GM21737 (cell line): ENCODE results near the gene CNST.
"Not testable (repeated sequence)": the region's sequence is repeated elsewhere in the genome, so short reads cannot be mapped to it uniquely, and the experiment has no call there.

ENCODE experiments used
- ATAC-seq: cut with Tn5 transposase; IDR thresholded peaks from one replicate; pipeline ENCODE4 v1.9.1; 2021; ENCODE audit warnings: mild to moderate bottlenecking, moderate library complexity; ENCODE audit not compliant: unreplicated experiment

CNST gene

GRCh38 chr1:246554201-246554600 lies 12.1 kb upstream of the CNST start:
- ATAC-seq = no peak

GRCh38 chr1:246558041-246558440 lies 8.2 kb upstream of the CNST start:
- ATAC-seq = no peak

DNA sequence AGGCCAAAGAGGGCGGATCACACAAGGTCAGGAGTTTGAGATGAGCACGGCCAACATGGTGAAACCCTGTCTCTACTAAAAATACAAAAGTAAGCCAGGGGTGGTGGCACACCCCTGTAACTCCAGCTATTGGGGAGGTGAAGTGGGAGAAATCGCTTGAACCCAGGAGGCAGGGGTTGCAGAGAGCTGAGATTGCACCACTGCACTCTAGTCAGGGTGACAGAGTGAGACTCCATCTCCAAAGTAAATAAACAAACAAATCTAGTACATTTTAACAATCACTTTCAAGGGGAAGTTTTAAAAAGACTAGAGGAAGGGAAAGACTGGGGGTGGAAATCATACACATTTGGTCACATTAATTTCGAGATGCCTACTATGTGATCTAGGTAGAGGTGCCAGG lies 6.9 kb upstream of the CNST start:
- ATAC-seq = no peak

GRCh38 chr1:246560833-246561232 lies 5.4 kb upstream of the CNST start:
- ATAC-seq = not testable (repeated sequence)

DNA sequence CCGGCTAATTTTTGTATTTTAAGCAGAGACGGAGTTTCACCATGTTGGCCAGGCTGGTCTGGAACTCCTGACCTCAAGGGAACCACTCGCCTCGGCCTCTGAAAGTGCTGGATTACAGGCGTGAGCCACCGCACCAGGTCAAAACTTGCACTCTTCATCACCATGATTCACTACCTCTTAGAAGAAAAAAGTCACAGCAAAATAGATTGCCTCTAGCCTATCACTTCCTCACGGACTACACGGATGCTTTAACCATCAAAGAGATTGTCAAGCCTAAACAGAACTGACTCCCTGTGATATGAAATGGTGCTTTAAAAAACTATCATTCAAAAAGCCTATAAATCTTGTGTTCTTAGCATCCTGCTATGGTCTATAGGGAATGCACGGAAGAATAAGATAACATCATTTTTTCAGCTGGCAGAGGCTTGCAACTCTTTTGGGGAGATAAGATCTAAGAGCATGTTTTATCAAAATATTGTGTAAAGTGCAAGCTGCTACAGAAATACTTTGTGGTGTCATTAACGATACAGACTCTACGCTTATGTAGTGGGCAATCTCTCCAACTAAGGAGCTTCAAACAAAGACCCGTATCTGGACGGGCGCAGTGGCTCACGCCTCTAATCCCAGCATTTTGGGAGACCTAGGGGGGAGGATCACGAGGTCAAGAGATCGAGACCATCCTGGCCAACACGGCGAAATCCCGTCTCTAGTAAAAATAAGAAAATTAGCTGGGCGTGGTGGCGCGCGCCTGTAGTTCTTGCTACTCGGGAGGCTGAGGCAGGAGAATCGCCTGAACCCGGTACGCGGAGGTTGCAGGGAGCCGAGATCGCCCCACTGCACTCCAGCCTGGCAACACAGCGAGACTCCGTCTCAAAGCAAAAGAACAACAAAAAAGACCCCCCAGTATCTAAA lies 1.2 kb upstream of the CNST start:
- no peak for ATAC-seq

DNA sequence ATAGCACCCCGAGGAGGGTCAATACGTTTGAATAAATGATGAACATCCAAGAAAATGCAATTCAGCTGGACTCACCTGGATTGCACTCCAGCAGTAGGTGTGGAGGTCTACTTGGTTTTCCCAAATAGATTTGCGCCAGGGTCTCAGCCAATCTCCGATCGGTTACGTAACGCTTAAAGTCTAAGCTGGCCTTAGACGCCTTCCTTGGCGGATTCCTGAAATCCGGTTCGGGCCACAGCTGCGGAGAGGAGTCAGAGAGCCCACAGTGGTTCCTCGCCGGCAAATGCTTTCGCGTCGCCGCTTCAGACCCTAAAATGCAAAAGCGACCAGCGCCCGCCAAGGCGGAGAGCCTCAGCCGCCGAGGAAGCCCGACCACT lies 517 bp upstream of the CNST start:
- no peak for ATAC-seq

DNA sequence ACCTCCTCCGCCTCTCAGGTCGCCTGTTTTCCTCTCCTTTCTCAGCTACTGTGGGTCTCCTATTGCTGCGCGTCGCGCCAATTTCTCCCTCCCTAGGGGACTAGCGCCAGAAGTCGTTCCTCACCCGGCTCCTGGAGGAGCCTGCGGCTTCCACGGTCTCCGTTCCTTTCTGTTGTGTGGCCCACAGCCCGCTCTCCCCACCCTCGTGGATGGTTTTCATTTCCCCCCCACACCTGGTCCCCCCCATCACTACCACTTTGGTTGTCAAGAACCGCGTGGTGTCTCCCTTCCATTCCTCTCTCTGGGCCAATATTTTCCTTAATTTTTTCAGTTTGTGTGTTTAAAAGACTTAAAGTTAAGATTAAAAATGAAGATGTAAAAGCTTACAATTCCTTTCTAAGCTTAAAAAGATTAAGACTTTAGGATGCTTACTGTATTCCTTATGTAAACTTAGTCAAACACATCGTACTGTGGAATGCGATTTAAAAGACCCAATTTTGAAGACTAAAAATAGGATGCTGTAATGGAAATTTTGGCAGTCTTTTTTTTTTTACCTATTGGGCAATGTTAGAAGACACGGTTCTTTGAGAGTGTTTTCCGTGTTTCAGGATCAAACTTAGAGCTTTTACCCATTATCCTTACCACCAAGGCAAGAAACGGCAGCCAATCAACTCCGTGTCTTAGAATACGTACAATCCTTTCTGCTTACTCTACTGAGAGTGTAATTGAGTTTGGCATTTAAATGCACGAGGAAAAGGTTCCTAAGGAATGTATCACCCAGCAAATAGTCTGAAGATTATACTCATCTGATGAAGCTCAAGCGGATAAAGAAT lies 773 bp downstream of the CNST start:
- peak; percentile 25 for ATAC-seq

- ATAC-seq = no peak
Observed at GRCh38 chr1:246567646-246568235, 1.5 kb downstream of the CNST start.

- no peak for ATAC-seq
Observed at GRCh38 chr1:246569248-246570238, 3.3 kb downstream of the CNST start.

GRCh38 chr1:246571309-246571708 lies 5.1 kb downstream of the CNST start:
- ATAC-seq = not testable (repeated sequence)

- ATAC-seq = no peak
Observed at GRCh38 chr1:246571953-246572352, 5.7 kb downstream of the CNST start.

GRCh38 chr1:246572785-246573184 lies 6.5 kb downstream of the CNST start:
- no peak for ATAC-seq

- ATAC-seq = no peak
Observed at GRCh38 chr1:246573491-246573890, 7.2 kb downstream of the CNST start.

GRCh38 chr1:246576709-246577032 lies 10.4 kb downstream of the CNST start:
- ATAC-seq = no peak

DNA sequence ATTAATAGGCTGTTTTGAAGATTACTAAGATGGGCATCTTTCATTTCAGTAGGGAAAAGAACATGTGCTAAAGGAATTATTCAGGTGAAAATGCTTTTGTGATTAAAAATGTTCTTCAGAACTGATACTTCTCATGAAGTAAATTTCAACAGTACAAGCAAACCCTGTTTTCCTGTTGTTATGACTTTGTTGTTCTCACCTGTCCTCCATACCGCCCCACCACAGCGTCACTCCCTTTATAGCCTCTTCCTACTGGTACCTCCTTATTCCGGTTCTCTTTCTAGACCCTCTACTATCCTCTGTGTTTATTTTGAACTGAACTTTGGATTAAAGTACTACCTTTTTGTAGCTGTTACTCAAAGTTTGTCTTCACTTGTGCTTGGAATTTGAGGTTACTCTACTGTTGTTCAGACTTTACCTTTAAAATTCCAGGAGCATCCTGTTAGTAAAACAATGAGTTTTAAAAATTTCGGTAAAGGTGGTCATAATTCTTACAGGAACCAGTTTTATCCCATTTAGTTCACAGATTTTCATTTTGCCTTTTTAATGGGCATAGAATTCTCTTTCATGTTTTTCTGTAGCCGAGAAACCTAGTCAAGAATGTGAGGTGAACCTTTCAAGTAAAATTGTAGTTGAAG lies 10.9 kb downstream of the CNST start:
- ATAC-seq = no peak

DNA sequence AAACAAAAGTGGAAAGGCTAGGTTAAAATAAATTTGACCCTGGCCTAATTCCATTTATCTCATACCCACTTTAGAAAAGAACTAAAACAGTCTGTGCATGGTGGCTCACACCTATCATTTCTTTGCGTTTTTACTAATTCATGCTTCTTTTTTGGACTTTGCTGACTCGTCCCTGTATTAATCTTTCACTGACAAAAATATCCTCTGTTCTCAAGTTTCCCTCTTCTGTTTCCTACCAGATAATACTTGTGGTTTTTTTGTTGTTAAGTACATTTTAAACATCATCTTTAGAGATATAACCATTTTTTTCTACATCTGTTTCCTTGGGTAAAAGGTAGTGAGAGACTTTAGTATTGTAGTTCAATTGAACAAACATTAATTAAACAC lies 11.5 kb downstream of the CNST start:
- no peak for ATAC-seq

GRCh38 chr1:246579818-246580217 lies 13.6 kb downstream of the CNST start:
- ATAC-seq = peak; percentile 69

DNA sequence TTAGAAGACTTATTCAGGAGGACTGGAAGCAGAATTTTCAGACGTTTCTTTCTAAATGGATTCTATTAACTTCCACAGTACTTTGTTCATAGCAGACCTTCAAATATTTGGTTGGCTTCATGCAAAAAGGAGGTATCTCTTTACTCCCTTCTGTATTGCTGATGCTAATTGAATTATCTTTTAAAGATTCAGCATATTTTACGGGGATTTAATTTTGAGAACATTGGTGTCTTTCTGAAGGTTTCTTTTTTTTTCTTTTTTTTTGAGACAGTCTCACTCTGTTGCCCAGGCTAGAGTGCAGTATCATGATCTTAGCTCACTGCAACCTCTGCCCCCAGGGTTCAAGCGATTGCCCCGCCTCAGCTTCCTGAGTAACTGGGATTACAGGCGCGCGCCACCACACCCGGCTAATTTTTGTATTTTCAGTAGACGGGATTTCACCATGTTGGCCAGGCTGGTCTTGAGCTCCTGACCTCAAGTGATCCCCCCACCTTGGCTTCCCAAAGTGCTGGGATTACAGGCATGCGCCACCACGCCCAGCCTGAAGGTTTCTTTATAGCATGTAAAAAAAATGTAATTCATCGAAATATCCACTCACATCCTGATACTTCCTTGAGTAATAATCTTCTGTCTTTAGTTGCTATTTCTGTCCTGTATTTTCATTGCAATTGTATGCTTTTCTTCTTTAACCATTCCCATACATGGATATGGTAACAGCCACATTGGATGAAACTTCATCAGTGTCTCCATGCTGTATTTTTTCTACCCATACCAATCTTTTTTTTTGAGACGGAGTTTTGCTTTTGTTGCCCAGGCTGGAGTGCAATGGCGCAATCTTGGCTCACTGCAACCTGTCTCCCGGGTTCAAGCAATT lies 14.5 kb downstream of the CNST start:
- ATAC-seq = no peak
